WTC11 (cell line): Measurements from ENCODE around the gene PRKAR1B. TPM values are rescaled to one million over a fixed set of nuclear protein-coding genes. Genes with fewer than 3 reads are reported as not detected.
A peak's percentile ranks its signal among the peaks of the same experiment; 100 is the strongest.

Experiments
- ATAC-seq: fragments of 200-7000 bp; cut with Tn5 transposase; 2 replicates; pipeline ENCODE4 v1.10.0; 2021; ENCODE audit warnings: mild to moderate bottlenecking, moderate library complexity
- CTCF ChIA-PET: fragments of 300-600 bp; sonication (Branson Sonifier 250); formaldehyde crosslinking; loops from one replicate; lab custom pipeline; 2021; ENCODE audit warnings: antibody characterized with exemption; lab: Charles Lee
- POLR2A ChIA-PET: fragments of 350-600 bp; sonication (Branson Sonifier 250); formaldehyde crosslinking; loops from one replicate; lab custom pipeline; 2021; ENCODE audit warnings: antibody characterized with exemption; lab: Charles Lee
- DNase-seq: peaks from one replicate; pipeline ENCODE4 v3.0.0; 2021; ENCODE audit warnings: low spot score
- H3K27ac Mint-ChIP-seq: 2 replicates; pipeline ENCODE4 v1.8.0; 2021; ENCODE audit warnings: mixed read lengths
- H3K27me3 Mint-ChIP-seq: 2 replicates; pipeline ENCODE4 v1.8.0; 2021; ENCODE audit warnings: low read depth, mild to moderate bottlenecking, moderate library complexity, mixed read lengths
- H3K36me3 Mint-ChIP-seq: 2 replicates; pipeline ENCODE4 v1.8.0; 2021; ENCODE audit warnings: mixed read lengths
- H3K4me1 Mint-ChIP-seq: 2 replicates; pipeline ENCODE4 v1.8.0; 2022; ENCODE audit warnings: mixed read lengths
- H3K4me3 Mint-ChIP-seq: 2 replicates; pipeline ENCODE4 v1.8.0; 2021; ENCODE audit warnings: mild to moderate bottlenecking, moderate library complexity, mixed read lengths
- H3K9me3 Mint-ChIP-seq: 2 replicates; pipeline ENCODE4 v1.8.0; 2021; ENCODE audit warnings: mixed read lengths
- CREB1 ChIP-seq: sonication (generic); formaldehyde crosslinking; IDR thresholded peaks from 2 replicates; pipeline ENCODE4 v1.8.0; 2023; ENCODE audit warnings: mild to moderate bottlenecking, missing genetic modification reagents
- CREM ChIP-seq: sonication (generic); formaldehyde crosslinking; IDR thresholded peaks from 2 replicates; pipeline ENCODE4 v1.8.1; 2022; ENCODE audit warnings: mild to moderate bottlenecking, missing genetic modification reagents, moderate library complexity
- EMX1 ChIP-seq: fragments of 250-450 bp; sonication (Bioruptor Pico); IDR thresholded peaks from 2 replicates; pipeline ENCODE4 v1.8.0; 2021; ENCODE audit warnings: mild to moderate bottlenecking
- IRF2 ChIP-seq: sonication (generic); formaldehyde crosslinking; IDR thresholded peaks from 2 replicates; pipeline ENCODE4 v1.8.0; 2022; ENCODE audit warnings: low read depth, missing genetic modification reagents, borderline replicate concordance
- MXD4 ChIP-seq: fragments of 250-450 bp; sonication (Bioruptor Pico); IDR thresholded peaks from 2 replicates; pipeline ENCODE4 v1.8.0; 2021; ENCODE audit warnings: mild to moderate bottlenecking, moderate library complexity, borderline replicate concordance
- NFATC4 ChIP-seq: fragments of 250-450 bp; sonication (Bioruptor Pico); IDR thresholded peaks from 2 replicates; pipeline ENCODE4 v1.9.0; 2021; ENCODE audit warnings: mild to moderate bottlenecking
- NFYB ChIP-seq: sonication (generic); formaldehyde crosslinking; conservative IDR thresholded peaks from 2 replicates; pipeline ENCODE4 v1.8.0; 2022; ENCODE audit warnings: low read depth, missing genetic modification reagents
- PRRX2 ChIP-seq: fragments of 250-450 bp; sonication (Bioruptor Pico); IDR thresholded peaks from 2 replicates; pipeline ENCODE4 v1.8.0; 2021; ENCODE audit warnings: mild to moderate bottlenecking
- TEAD4 ChIP-seq: sonication (generic); formaldehyde crosslinking; IDR thresholded peaks from 2 replicates; pipeline ENCODE4 v1.8.0; 2022; ENCODE audit warnings: mild to moderate bottlenecking, missing genetic modification reagents
- ZNF138 ChIP-seq: sonication (generic); formaldehyde crosslinking; conservative IDR thresholded peaks from 2 replicates; pipeline ENCODE4 v1.8.1; 2022; ENCODE audit warnings: mild to moderate bottlenecking, moderate library complexity, missing genetic modification reagents
- ZNF423 ChIP-seq: fragments of 250-450 bp; sonication (Bioruptor Pico); IDR thresholded peaks from 2 replicates; pipeline ENCODE4 v2.1.2; 2022; ENCODE audit warnings: mild to moderate bottlenecking, moderate library complexity
- total RNA-seq: library from RNA; stranded (reverse); gene quantifications from 3 replicates; pipeline ENCODE4 v1.2.3, GENCODE V29; 2021
- TF ChIP-seq, protein P1 (sequence below): fragments of 200-600 bp; IDR thresholded peaks from 2 replicates; pipeline ENCODE4 v1.8.0; 2022; ENCODE audit warnings: antibody characterized with exemption
- TF ChIP-seq, protein P2 (sequence below): sonication (generic); formaldehyde crosslinking; IDR thresholded peaks from 2 replicates; pipeline ENCODE4 v1.8.1; 2023; ENCODE audit warnings: mild to moderate bottlenecking, missing genetic modification reagents
- TF ChIP-seq, protein P3 (sequence below): fragments of 250-450 bp; sonication (Bioruptor Pico); IDR thresholded peaks from 2 replicates; pipeline ENCODE4 v1.8.0; 2021; ENCODE audit warnings: mild to moderate bottlenecking
- TF ChIP-seq, protein P4 (sequence below): sonication (generic); formaldehyde crosslinking; conservative IDR thresholded peaks from 2 replicates; pipeline ENCODE4 v1.8.1; 2022; ENCODE audit warnings: mild to moderate bottlenecking, missing genetic modification reagents
- TF ChIP-seq, protein P5 (sequence below): sonication (generic); formaldehyde crosslinking; IDR thresholded peaks from 2 replicates; pipeline ENCODE4 v1.8.1; 2022; ENCODE audit warnings: missing genetic modification reagents, borderline replicate concordance
- TF ChIP-seq, protein P6 (sequence below): sonication (generic); formaldehyde crosslinking; IDR thresholded peaks from 2 replicates; pipeline ENCODE4 v1.8.1; 2022; ENCODE audit warnings: mild to moderate bottlenecking, missing genetic modification reagents, moderate library complexity, borderline replicate concordance

PRKAR1B gene
- total RNA-seq, 1 experiment from 2014 or later: 43.6 TPM

DNA sequence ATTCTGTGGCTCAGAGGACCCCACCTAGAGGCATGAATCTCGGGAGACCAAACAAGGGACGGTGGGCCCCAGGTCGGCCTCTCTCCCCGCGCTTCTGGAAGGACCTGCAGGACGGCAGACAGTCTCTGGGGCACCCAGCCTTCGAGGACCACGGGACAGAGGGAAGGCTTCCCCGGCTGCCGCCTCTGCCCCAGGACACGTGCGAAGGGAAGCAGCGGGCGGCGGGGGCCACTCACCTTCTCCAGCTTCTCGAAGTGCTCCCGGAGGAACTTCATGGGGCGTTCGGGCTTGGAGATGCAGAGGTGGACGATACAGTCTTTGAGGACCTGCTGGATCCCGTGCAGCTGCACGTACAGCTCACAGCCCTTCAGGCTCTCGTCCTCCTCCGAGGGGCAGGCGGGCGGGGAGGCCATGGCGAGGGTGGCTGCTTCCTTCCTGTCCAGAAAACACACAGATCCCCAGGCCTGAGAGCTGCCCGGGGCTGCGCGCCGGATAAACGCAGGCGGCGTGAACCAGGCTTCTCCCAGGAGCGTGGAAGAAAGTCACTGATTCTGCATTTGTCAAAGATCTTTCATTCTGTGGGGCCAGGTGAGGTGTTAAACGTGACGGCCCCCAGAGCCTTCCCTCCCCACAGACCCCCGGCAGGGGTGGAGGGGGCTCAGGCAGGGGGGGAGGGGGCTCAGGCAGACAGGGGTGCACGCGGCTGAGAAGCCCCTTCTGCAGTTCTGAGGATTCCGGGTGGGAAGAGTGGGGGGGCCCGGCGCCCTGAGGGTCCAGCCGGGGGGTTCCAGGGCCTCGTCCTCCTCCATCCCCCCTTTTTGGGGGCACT lies 15.8 kb downstream of the PRKAR1B start (continued):
- TF ChIP-seq, protein P1, sequence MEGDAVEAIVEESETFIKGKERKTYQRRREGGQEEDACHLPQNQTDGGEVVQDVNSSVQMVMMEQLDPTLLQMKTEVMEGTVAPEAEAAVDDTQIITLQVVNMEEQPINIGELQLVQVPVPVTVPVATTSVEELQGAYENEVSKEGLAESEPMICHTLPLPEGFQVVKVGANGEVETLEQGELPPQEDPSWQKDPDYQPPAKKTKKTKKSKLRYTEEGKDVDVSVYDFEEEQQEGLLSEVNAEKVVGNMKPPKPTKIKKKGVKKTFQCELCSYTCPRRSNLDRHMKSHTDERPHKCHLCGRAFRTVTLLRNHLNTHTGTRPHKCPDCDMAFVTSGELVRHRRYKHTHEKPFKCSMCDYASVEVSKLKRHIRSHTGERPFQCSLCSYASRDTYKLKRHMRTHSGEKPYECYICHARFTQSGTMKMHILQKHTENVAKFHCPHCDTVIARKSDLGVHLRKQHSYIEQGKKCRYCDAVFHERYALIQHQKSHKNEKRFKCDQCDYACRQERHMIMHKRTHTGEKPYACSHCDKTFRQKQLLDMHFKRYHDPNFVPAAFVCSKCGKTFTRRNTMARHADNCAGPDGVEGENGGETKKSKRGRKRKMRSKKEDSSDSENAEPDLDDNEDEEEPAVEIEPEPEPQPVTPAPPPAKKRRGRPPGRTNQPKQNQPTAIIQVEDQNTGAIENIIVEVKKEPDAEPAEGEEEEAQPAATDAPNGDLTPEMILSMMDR: no peak
- TF ChIP-seq, protein P2, sequence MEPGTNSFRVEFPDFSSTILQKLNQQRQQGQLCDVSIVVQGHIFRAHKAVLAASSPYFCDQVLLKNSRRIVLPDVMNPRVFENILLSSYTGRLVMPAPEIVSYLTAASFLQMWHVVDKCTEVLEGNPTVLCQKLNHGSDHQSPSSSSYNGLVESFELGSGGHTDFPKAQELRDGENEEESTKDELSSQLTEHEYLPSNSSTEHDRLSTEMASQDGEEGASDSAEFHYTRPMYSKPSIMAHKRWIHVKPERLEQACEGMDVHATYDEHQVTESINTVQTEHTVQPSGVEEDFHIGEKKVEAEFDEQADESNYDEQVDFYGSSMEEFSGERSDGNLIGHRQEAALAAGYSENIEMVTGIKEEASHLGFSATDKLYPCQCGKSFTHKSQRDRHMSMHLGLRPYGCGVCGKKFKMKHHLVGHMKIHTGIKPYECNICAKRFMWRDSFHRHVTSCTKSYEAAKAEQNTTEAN (CRISPR knock-in tag): no peak
- TF ChIP-seq ZNF138 (no peak), MXD4 (CRISPR knock-in tag) (no peak), CREM (CRISPR knock-in tag) (no peak)
- TF ChIP-seq, protein P3, sequence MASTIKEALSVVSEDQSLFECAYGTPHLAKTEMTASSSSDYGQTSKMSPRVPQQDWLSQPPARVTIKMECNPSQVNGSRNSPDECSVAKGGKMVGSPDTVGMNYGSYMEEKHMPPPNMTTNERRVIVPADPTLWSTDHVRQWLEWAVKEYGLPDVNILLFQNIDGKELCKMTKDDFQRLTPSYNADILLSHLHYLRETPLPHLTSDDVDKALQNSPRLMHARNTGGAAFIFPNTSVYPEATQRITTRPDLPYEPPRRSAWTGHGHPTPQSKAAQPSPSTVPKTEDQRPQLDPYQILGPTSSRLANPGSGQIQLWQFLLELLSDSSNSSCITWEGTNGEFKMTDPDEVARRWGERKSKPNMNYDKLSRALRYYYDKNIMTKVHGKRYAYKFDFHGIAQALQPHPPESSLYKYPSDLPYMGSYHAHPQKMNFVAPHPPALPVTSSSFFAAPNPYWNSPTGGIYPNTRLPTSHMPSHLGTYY: no peak
- TF ChIP-seq, protein P4, sequence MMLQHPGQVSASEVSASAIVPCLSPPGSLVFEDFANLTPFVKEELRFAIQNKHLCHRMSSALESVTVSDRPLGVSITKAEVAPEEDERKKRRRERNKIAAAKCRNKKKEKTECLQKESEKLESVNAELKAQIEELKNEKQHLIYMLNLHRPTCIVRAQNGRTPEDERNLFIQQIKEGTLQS (CRISPR knock-in tag): no peak
- TF ChIP-seq, all 79 proteins: peak for 0

DNA sequence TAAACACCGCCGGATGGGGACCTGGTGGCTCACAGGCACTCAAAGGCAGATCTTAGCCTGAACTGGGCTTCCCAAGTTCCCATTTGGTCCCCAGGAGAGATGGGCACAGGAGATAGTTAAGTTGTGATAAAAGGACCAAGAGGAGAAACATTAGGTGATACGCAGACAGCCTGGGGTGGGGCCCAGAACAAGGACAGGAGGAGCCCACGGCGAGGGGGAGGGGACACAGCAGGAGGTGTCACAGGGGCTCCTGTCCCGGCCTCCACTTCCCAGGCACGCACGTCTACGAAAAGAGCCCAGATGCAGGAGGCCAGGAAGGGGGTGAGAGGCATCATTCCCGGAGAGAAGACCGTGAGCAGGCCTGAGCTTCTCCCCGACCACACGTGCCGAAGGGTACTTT lies 16.9 kb downstream of the PRKAR1B start:
- TF ChIP-seq ZNF138: no peak
- TF ChIP-seq NFYB: no peak
- no peak for TF ChIP-seq PRRX2
- no peak for TF ChIP-seq TEAD4 (CRISPR knock-in tag)
- TF ChIP-seq ZNF423 (CRISPR knock-in tag): no peak
- TF ChIP-seq CREB1 (CRISPR knock-in tag): no peak
- TF ChIP-seq, protein P5, sequence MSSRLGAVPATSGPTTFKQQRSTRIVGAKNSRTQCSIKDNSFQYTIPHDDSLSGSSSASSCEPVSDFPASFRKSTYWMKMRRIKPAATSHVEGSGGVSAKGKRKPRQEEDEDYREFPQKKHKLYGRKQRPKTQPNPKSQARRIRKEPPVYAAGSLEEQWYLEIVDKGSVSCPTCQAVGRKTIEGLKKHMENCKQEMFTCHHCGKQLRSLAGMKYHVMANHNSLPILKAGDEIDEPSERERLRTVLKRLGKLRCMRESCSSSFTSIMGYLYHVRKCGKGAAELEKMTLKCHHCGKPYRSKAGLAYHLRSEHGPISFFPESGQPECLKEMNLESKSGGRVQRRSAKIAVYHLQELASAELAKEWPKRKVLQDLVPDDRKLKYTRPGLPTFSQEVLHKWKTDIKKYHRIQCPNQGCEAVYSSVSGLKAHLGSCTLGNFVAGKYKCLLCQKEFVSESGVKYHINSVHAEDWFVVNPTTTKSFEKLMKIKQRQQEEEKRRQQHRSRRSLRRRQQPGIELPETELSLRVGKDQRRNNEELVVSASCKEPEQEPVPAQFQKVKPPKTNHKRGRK (CRISPR knock-in tag): no peak
- TF ChIP-seq IRF2 (CRISPR knock-in tag): no peak
- no peak for TF ChIP-seq NFATC4
- TF ChIP-seq, protein P6, sequence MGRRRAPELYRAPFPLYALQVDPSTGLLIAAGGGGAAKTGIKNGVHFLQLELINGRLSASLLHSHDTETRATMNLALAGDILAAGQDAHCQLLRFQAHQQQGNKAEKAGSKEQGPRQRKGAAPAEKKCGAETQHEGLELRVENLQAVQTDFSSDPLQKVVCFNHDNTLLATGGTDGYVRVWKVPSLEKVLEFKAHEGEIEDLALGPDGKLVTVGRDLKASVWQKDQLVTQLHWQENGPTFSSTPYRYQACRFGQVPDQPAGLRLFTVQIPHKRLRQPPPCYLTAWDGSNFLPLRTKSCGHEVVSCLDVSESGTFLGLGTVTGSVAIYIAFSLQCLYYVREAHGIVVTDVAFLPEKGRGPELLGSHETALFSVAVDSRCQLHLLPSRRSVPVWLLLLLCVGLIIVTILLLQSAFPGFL: no peak
- TF ChIP-seq EMX1 (CRISPR knock-in tag): no peak
- no peak overlapping the region for H3K4me3 Mint-ChIP-seq
- no peaks in the 10 kb centered on the region for H3K27me3 Mint-ChIP-seq
- ChIA-PET POLR2A (interaction anchor here (0.7 kb wide), 2 partner anchors 30 to 49 kb away, joined by 5 to 7 read pairs; no protein-coding TSS in a partner anchor), CTCF (interaction anchor here (0.6 to 1.3 kb wide), 2 partner anchors 44 to 85 kb away, joined by 3 to 4 read pairs; no protein-coding TSS in a partner anchor)
- peaks cover 17% of the 10 kb centered on the region for H3K4me1 Mint-ChIP-seq
- ATAC-seq (no peak), DNase-seq (no peak)
- peaks cover 7% of the 10 kb centered on the region for H3K36me3 Mint-ChIP-seq
- H3K9me3 Mint-ChIP-seq: no peaks in the 10 kb centered on the region
- H3K27ac Mint-ChIP-seq: peak overlapping the region; percentile 74
